ENCODE results near the gene PPP1R15A.
"Not testable (repeated sequence)": the region's sequence is repeated elsewhere in the genome, so short reads cannot be mapped to it uniquely, and the experiment has no call there.

The PPP1R15A gene

GRCh38 chr19:48890551-48890950, 18.3 kb downstream of the PPP1R15A start:
- TF ChIP-seq, protein P1, sequence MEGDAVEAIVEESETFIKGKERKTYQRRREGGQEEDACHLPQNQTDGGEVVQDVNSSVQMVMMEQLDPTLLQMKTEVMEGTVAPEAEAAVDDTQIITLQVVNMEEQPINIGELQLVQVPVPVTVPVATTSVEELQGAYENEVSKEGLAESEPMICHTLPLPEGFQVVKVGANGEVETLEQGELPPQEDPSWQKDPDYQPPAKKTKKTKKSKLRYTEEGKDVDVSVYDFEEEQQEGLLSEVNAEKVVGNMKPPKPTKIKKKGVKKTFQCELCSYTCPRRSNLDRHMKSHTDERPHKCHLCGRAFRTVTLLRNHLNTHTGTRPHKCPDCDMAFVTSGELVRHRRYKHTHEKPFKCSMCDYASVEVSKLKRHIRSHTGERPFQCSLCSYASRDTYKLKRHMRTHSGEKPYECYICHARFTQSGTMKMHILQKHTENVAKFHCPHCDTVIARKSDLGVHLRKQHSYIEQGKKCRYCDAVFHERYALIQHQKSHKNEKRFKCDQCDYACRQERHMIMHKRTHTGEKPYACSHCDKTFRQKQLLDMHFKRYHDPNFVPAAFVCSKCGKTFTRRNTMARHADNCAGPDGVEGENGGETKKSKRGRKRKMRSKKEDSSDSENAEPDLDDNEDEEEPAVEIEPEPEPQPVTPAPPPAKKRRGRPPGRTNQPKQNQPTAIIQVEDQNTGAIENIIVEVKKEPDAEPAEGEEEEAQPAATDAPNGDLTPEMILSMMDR (IDR thresholded peaks at IDR 0.05): no peak
- no peak for DNase-seq
- H3K4me3 Mint-ChIP-seq: no peak overlapping the region
- peaks cover 7% of the 10 kb centered on the region for H3K27me3 Mint-ChIP-seq (ENCODE audit: low read depth, poor library complexity)
- H3K36me3 Mint-ChIP-seq (ENCODE audit: low read depth): no peaks in the 10 kb centered on the region
- no peaks in the 10 kb centered on the region for H3K9me3 Mint-ChIP-seq
- no peak overlapping the region for H3K27ac Mint-ChIP-seq
- H3K4me1 Mint-ChIP-seq: peaks cover 10% of the 10 kb centered on the region

DNA sequence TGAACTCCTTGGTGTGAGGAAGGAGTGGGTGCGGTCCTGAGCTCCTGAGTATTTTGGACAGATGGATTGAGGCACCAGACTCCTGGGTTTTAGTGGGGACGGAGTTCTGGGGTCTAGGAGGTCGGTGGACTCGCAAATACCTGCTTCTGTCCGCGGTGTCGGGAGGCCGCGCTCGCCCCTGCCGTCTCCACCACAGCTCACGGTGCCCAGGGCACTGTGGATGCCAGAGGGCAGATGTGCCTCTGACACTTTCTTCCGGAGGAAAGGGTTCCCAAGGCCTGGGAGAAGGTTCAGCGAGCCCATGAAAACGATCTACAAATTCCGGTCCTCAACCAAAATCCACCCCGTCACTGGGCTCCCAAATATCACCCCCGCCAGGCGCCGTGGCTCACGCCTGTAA, 23.0 kb downstream of the PPP1R15A start:
- Mint-ChIP-seq H3K36me3 (ENCODE audit: low read depth) (no peaks in the 10 kb centered on the region), H3K27me3 (ENCODE audit: low read depth, poor library complexity) (peaks cover 3% of the 10 kb centered on the region), H3K4me1 (peaks cover 40% of the 10 kb centered on the region), H3K4me3 (peak overlapping the region; percentile 39), H3K27ac (no peak overlapping the region), H3K9me3 (no peaks in the 10 kb centered on the region)
- TF ChIP-seq, protein P1 (IDR thresholded peaks at IDR 0.05): no peak
- DNase-seq: no peak

DNA sequence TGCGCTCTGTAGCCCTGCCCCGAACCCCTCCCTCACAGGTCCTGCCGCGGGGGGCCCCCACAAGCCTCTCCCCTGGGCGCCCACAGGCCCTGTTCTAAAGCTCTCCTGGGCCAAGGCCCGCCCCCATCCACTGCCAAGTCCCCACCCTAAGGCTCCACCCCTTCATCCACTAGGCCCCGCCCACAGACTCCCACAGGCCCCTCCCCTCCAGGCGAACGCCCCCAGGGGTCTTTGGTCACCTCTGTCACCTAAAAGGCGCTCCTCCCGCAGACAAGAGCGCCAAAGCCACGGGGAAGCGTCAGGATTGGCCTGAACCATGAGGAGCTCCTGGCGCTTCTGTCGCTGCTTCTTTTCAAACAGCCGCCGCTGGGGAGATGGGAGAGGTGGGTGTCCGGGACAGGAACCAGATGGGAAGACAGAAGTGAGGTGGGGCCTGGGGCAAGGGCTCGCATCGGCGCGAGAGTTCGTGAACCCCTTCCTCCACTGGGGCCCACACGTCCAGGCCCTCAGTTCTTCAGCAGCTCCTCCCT, 24.0 kb downstream of the PPP1R15A start:
- Mint-ChIP-seq H3K4me3 (peak overlapping the region; percentile 57), H3K27ac (no peak overlapping the region)
- DNase-seq: peak; percentile 78

GRCh38 chr19:48897181-48897580, 25.0 kb downstream of the PPP1R15A start:
- no peaks in the 10 kb centered on the region for H3K9me3 Mint-ChIP-seq
- no peak overlapping the region for H3K4me3 Mint-ChIP-seq
- peaks cover 5% of the 10 kb centered on the region for H3K36me3 Mint-ChIP-seq (ENCODE audit: low read depth)
- peaks cover 47% of the 10 kb centered on the region for H3K4me1 Mint-ChIP-seq
- TF ChIP-seq, protein P1 (IDR thresholded peaks at IDR 0.05): no peak
- peaks cover 3% of the 10 kb centered on the region for H3K27me3 Mint-ChIP-seq (ENCODE audit: low read depth, poor library complexity)
- H3K27ac Mint-ChIP-seq: peak overlapping the region; percentile 48
- no peak for DNase-seq

More for the DNA sequence above, 24.0 kb downstream of the PPP1R15A start:
- TF ChIP-seq, protein P1 (IDR thresholded peaks at IDR 0.05): no peak
- no peaks in the 10 kb centered on the region for H3K36me3 Mint-ChIP-seq (ENCODE audit: low read depth)
- no peaks in the 10 kb centered on the region for H3K9me3 Mint-ChIP-seq
- peaks cover 47% of the 10 kb centered on the region for H3K4me1 Mint-ChIP-seq
- H3K27me3 Mint-ChIP-seq (ENCODE audit: low read depth, poor library complexity): peaks cover 3% of the 10 kb centered on the region

- Mint-ChIP-seq H3K4me1 (peaks cover 47% of the 10 kb centered on the region), H3K36me3 (ENCODE audit: low read depth) (peaks cover 15% of the 10 kb centered on the region), H3K27ac (peak overlapping the region; percentile 95), H3K4me3 (peak overlapping the region; percentile 99)
- not testable (repeated sequence) for H3K27me3 Mint-ChIP-seq (ENCODE audit: low read depth, poor library complexity); H3K9me3 Mint-ChIP-seq; DNase-seq
Measured at GRCh38 chr19:48899386-48899749, 27.1 kb downstream of the PPP1R15A start.

GRCh38 chr19:48899781-48900476, 27.7 kb downstream of the PPP1R15A start, which contains the start of gene NUCB1:
Gene NUCB1 (plus strand): TSS chr19:48900312. CDS start chr19:48900797, 485 bp downstream.
- peak within 1 kb of the TSS; percentile 95 for H3K27ac Mint-ChIP-seq
- TF ChIP-seq, protein P1 (IDR thresholded peaks at IDR 0.05): no peak
- H3K4me3 Mint-ChIP-seq: peak within 1 kb of the TSS; percentile 99
- peaks cover 44% of the 10 kb centered on the region for H3K4me1 Mint-ChIP-seq
- no peaks in the 10 kb centered on the region for H3K9me3 Mint-ChIP-seq
- DNase-seq: peak; percentile 100
- peaks cover 18% of the 10 kb centered on the region for H3K36me3 Mint-ChIP-seq (ENCODE audit: low read depth)
- H3K27me3 Mint-ChIP-seq (ENCODE audit: low read depth, poor library complexity): peaks cover 6% of the 10 kb centered on the region

Data from nephron progenitor cell (in vitro differentiated cells).